Measurements from ENCODE around the gene ANKRD55. TPM values are rescaled to one million over a fixed set of nuclear protein-coding genes. Genes with fewer than 3 reads are reported as not detected.

ANKRD55 gene
- polyA plus RNA-seq, 1 donor from 2014 or later, result 1.5 TPM

DNA sequence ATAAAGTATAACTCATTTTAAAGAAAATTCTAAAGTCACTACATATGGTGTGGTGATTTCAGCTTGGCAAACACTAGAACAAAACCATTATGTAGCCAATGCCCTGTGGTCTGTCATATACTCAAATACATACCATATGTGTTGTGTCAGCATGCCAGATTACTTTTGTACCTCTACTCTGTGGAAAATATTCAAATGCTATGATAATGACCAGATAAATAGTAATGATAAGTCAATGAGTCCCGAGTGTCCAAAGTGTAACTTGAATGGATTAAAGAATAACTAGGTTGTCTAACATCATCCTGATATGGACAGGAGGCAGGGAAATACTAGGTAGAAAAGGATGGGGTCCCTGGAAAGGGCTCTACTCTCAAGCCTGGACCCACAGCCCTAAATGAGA, 180.4 kb downstream of the ANKRD55 start:
- no peak overlapping the region for H3K27ac Mint-ChIP-seq
- peaks cover 0 to 8% (median 2%) of the 10 kb centered on the region in 3 donors for H3K9me3 Mint-ChIP-seq
- H3K4me1 Mint-ChIP-seq, result peaks cover 9 to 23% (median 10%) of the 10 kb centered on the region in 3 donors
- H3K36me3 Mint-ChIP-seq, result no peaks in the 10 kb centered on the region
- peaks cover 6% of the 10 kb centered on the region for H3K27me3 Mint-ChIP-seq
- no peak overlapping the region for H3K4me3 Mint-ChIP-seq

DNA sequence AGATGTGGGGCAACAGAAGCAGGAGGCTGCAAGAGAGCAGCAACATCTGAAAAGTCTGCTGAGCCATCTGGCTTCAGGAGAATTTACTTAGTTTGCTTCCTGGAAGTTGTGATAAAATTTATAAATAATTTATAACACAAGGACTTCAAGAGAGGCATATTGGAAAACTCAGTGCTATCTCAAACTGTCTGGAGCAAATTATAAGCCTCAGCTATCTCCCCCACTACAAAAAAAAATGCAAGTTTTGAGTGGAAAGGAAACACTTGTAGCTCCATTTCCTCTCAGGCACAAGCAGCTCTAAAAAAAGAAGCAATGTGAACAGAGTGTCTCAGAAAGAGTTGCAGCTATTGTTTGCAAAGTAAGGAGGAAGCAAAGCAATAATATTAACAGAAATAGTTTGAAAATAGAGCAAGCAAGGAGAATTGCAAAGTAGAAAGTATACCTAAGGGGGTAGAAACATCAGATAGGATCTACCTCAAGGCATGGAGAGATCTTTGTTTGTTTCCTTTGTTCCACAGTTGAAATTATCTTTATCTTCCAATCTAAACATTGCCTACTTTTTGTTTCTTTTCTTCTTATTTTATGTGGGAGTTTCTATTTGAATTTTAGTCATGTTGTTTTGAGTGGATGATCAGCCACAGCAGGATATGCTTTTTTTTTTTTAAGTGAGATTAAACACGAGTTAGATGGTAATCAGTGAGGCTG, 182.4 kb downstream of the ANKRD55 start:
- peaks cover 6 to 16% (median 6%) of the 10 kb centered on the region in 3 donors for H3K4me1 Mint-ChIP-seq

More for the DNA sequence above, 182.4 kb downstream of the ANKRD55 start:
- Mint-ChIP-seq H3K36me3 (no peaks in the 10 kb centered on the region), H3K27me3 (peaks cover 2% of the 10 kb centered on the region), H3K27ac (peak overlapping the region in 1 of 3 donors; percentile 19), H3K4me3 (peak overlapping the region in 1 of 4 donors; percentile 47), H3K9me3 (peaks cover 0 to 11% (median 2%) of the 10 kb centered on the region in 3 donors)

Other genes starting within 250 kb of the ANKRD55 start
- 4.9 TPM for gene IL6ST, start 238.4 kb downstream of the ANKRD55 start, polyA plus RNA-seq